NCI-H345 treated with DMSO at 0.1 percent for 48 hours (cell line): ENCODE results near the gene CNTNAP4.

Experiments
- DNase-seq: peaks from one replicate; lab custom pipeline; 2025; ENCODE audit not compliant: unreplicated experiment; lab: John Stamatoyannopoulos, UW

The CNTNAP4 gene

DNA sequence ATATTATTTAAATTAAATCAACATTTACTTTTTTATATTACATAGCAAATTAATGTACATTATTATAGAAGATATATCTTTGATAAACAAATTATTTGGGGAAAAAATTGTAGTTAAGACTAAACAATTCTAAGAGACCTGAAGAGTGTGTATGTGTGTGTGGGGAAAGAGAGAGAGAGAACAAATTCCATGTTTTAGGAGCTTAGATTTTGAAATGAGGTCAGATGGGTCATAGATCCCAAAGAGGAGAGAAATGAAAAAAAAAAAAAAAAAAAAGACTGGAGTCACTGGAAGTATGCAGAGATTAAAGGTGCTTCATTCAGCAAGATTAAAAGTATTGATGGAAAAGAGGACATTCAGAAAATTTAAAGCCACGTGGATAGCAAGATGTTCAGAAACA is 206.8 kb downstream of the CNTNAP4 start:
- no peak for DNase-seq

DNA sequence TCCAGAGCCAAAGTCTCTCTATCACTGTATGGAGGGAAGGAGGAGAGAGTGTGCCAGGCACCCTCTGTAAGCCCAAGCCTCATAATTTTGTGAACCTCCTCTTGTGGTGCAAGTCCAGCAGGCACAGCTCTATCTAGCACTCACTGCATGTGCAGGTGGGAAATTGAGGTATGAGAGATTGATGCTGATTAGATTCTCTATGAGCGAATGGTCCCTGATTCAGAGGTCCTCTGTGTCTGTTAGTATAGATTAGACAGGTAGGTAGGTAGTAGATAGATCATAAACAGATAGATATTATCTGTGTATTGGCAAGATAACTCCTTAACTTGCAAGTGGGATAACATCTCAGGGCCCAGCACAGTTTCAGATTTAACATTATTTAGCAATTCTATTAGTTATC is 209.5 kb downstream of the CNTNAP4 start:
- no peak for DNase-seq

DNA sequence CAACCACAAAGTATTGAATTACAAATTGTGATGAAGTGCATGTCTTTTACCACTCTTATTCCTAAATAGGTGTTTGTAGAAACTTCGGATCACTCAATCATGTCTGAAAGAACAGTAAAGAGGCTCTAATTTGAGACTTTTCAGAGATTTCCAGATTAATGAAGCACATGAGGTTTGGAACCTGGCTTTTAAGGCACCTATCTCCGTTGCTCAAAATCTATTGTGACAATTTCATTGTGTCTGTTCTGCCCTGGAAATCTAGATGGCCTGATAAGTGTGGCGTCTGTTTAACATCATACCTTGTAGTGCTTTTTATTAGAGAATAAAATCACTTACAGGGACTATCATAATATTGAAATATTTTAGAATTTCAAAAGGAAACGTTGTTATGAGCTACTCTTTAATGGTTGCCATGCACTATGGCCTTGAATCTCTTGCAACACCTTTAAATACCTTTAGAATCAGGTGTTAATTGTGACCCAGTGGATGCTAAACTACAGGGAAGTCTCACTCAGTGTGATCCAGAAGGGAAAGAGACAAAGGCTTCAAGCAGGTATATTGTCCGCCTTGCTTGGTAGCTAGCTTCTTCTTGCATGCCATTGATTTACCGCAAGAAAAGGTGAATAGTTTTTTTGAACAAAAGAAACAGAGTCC is 210.3 kb downstream of the CNTNAP4 start:
- no peak for DNase-seq

DNA sequence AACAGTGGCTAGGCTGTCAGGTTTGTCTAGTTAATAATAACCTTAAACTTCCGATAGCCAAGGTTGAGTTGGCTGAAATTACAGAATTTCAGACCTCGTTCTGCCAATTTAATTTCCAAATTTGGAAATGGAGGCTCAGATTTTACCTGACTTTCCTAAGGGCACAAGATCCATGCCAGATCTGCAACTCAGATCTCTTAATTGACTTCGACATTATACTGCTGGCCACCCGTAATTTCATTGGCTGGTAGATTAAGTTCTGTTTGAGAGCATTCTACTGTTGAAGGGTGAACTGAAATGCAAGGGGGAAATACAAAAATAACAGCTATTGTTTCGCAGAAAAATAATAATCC is 210.8 kb downstream of the CNTNAP4 start:
- DNase-seq = no peak

DNA sequence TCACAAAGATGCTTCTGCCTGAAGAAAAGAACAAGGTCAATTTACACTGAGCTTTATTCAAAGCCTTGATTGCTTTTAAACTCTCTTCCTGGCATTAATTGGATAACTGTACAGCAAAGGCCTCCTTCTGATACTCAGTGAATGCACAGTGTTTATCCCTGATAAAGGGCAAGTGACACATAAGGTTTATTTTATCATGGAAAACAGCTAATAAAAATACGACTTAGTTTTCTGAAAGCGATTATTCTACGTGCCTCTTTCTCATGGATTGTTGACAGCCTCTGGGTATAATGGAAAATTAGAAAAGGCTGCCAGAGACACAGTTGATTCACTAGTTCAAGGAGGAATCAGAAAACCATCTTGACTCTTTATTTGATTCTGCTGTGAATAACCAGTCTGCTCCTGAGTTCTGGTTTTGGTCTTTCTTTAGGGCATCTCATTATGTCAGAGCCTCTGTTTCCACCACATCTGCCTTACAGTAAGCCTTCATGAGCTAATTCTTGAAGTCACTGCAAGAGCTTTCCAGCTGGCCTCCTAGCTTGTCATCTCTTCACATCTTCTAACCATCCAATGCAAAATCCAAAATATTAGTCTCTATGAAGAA is 212.9 kb downstream of the CNTNAP4 start:
- DNase-seq = no peak

DNA sequence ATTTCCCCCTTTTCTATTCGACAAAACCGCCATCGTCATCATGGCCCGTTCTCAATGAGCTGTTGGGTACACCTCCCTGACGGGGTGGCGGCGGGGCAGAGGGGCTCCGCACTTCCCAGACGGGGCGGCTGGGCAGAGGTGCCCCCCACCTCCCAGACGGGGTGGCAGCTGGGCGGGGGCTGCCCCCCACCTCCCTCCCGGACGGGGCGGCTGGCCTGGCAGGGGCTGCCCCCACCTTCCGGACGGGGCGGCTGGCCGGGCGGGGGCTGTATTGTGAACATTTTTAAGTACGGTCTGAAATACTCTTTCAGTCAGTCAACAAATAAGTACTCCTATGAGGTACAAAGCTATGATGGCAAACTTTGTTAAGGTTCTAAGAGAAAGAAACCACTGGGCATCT is 222.8 kb downstream of the CNTNAP4 start:
- no peak for DNase-seq

DNA sequence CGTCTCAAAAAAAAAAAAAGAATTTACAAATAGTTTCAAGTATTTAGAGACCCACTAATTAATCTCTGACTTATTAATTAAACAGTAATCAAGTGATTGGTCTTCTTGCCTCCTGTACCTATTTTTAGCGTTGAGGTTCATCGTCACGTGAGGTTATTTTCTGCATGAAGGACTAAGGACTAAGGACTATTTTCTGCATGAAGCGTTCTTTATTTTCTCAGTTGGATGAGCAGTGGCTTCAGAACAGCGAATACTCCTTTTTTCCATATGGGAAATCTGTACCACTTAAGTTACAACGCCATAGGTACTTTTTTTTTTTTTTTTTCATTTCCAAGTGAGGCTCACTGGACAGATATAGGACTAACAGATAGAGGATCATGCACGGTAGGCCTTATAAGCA is 224.9 kb downstream of the CNTNAP4 start:
- DNase-seq = no peak

DNA sequence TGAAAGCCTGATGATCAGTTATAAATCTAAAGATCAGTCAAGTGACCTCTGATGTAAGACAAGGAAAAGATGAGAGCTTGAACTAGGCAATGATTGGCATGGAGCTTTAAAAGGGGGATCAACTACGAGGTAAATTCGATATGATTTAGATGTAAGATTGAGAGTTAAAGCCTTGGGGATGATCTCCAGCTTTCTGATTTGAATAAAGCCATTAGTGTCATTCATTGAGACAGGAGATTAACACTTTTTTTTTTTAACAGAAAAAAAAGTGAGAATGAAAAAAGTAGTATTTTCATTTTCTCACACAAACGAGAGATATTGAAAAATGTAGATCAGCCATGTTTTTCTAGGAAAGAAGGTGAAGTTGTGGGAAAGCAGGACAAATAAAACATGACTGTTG is 225.4 kb downstream of the CNTNAP4 start:
- no peak for DNase-seq

DNA sequence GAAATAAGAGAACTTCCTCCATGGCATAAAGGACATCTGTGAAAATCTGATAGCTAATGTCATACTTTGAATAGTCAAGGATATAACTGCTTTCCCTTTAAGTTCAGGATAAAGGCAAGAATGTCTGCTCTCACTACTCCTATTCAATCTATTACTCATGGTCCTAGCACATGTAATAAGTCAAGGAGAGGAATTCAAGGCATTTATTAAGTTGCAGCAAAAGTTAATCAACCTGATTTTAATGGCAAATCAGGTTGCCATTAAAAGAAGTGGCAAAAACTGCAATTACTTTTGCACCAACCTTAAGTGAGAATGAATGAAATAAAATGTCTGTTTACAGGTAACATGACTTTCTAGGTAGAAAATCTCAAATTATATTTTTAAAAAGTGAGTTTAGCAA is 225.9 kb downstream of the CNTNAP4 start:
- DNase-seq = no peak

DNA sequence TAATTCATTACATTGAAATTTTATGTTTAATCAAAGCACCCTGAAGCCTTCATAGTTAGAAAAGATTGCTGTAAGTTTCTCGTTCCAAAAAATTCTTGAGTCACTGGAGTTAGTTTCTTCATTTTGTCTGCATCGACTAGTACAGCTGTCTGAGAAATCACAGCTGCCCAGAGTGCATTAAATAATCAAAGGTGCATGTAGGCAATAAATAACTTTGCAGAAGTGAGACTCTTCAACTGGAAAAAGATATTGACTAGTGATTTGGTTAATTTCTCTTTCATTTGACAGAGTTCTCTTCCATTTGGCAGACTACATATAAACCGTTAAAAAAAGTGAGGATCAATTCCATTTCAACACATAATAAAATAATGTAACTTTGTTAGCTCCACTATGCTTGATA is 234.0 kb downstream of the CNTNAP4 start:
- DNase-seq = no peak

DNA sequence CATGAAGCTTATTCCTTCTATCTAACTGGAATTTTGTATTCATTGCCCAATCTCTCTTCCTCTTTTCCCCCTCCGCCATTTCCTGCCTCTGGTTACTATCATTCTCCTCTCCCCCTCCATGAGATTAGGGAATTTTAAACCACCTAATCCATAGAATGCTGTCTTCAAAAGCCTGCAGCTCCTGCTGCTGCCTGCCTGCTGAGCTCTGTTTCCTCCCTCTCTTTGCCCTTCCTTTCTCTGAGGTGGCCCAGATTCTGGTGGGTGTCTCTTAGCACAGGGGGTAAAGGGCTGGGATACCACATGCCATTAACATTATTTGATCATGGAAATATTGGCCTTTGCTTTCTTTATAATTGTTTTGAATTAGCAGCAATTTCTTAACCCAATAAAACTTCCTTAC is 241.6 kb downstream of the CNTNAP4 start:
- DNase-seq = no peak

DNA sequence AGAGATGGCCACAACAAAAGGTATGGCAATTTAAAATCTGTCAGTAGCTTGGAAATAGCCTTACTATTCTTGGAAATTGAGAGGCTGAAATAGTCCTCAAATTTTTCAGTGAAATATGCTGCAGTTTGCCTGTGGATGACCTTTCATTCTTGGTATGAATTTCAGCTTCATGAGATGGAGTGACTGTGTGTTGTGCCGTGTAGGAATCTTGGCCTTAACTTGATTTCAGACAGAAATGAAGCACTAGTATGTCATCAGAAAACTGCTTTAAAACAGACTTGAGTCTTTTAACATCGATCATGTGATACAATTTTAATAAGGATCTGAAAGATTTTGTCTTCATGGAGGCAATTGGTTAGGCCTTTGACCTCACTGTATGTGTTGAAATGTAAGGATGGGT is 247.2 kb downstream of the CNTNAP4 start:
- no peak for DNase-seq

DNA sequence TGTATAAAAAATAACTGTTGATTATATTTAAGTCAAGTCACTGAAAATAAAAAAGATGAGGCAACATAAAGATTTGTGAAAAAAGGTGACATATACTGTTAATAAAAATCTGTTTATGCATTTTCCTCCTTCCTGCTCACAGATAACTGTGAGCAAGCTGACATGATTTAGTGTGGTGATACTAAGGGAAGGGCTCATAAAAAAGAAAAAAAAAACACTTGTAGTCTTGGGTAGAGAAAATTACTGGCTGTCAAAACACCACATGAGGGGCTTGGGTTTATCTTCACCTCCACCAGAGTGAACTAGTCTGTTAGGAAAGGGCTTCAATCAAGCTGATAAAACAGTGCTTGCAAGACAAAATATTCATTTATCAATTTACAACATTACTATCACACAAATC is 247.6 kb downstream of the CNTNAP4 start:
- no peak for DNase-seq

DNA sequence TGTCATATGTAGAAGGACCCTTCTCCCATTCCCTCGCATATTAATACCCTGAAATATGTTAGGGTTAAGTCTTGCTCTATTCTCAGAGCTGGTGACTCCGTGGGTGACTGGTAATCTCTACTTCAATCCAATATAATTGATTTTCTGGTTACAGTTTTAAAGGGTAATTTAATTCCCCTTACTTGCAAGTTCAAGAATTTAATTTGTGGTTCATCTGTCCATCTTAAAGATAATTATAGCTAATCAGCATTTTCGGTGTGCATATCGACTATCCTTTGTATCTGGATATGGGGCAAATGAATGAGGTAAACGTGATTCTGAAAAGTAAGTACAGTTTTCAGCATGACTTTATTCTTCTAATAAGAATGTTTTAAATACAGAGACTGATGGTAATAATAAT is 250.0 kb downstream of the CNTNAP4 start:
- no peak for DNase-seq

DNA sequence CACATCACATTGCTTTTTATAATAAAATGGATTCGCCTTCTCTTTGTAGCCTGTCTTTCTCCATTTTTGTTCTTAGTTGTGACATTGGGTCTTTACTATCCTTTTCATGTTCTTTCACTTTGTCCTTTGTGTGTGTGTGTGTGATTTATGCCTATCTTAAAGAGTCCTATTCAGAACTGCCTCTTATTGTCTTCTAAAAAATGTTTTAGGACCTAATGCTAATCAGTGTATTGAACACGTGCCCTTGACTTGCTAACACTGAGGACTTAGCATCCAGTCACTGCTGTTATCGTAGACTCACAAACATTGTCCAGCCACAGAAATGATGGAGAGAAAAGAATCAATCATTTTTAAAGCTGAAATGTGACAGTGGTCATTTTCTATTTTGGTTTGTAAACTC is 251.9 kb downstream of the CNTNAP4 start:
- DNase-seq = no peak

DNA sequence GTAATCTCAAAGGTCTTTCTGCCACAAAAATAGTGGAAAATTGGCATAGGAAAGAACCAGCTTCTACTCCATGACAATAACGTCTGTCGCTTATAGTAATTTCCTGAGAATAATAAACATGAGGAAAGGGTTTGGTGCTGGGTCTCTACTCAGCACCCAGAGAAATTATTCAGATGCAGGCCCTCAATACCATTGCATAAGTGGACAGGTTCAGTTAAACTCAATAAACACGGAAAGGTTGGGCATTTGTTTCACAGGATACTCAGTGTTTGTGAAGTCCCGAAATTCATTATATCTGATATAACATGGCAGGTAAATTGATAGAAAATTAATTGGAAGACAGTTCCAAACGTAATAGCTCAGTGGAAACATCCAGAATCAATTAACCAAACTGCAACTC is 254.0 kb downstream of the CNTNAP4 start:
- no peak for DNase-seq

DNA sequence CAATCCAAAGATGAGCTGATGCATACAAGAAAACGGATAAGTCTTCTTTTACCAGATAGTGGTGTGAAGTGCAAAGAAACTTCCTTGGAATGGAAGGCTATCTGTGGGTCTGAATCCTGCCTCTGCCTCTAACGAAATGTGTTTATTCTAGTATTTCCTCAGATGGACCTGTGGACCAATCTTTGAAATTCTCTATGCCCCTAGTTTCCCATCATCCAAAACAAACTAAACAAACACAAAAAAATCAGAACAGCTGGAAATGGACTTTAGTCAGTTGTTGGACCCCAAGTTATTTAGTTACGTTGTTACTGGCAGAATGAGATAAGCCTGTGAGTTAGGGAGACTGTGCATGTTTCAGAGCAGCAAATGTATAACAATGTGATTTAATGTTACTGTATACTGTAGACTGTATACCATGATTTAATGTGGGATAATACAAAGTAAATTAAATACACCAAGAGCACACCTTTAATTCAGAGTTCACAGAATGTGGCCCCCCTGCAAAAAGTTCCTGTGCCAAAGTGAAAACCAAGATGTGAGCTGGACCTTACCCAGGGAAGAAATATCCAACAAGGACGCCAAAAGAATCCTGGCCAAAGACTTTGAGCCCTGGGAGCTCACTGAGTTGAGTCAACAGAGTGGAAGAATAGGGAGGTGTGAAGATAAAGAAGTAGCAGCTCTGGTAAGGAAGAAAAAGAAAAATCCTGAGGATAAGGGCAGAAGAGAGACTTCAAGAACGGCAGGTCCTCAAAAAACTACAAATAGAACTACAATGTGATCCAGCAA is 255.2 kb downstream of the CNTNAP4 start:
- no peak for DNase-seq

DNA sequence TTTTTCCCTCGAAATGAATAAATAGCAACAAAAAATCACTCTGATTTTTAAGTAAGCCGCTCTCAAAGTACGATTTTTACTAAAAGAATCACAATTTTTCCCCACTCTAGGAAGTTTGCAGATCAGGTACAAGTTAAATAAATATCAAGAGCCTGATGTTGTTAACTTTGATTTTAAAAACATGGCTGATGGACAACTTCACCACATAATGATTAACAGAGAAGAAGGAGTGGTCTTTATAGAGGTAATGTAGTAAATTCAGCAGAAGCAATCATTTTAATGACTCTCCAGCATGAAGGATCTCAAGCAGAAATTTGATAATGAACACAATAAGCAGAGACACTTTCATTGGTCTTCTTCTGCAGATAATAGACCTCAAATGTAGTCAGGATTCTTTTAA is 262.4 kb downstream of the CNTNAP4 start:
- DNase-seq = no peak

DNA sequence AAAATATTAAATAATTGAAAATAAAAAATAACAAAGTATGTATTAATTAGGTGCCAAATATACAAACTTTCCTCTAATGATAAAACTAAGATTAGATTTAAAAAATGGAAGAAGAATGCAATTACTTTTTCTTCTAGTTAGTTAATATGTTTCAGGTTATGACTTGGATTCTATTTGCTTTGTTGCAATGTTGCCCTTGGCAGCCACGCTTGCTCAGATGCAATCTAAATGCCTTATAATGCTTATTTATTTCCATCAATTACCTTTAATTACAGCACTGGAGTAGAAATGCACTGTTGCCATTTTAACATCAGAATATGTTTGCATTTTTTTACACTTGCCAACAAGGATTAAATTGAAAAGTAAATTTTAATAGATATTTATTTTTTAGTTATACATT is 263.9 kb downstream of the CNTNAP4 start:
- DNase-seq = no peak

DNA sequence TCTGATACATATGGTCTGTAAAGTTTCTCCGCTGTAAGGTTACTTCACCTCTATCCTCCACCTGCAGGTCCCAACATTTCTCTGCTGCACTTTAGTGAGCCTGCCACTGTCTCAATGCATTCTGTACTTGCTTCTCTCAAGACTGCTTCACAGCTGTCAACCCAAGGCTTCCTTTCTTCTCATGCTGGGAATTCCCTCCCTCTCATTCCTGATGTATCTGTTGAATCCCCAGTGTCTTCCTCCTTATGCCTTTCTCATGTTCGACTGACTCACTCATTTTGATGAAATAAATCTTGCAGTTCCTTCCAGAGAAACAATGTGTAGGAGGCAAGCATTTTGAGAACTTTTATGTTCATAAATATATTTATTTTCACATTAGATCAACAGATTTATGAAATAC is 288.3 kb downstream of the CNTNAP4 start:
- no peak for DNase-seq

DNA sequence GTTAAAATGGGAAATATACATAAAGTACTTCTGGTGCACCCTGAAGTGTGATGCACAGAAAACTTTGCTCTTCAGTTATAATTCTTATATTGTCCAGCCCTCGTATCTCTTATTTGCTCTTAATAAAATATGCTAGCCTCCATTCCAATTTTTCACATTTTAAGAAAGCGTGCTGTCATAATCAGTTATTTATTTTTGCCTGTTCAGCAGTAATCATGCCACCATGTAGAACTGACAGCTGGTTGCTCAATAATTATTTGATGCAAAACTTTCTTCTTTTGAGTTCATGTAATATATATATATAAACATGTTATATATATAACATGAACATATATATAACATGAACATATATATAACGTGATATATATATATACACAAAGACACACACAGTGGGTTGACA is 294.6 kb downstream of the CNTNAP4 start:
- DNase-seq = no peak

DNA sequence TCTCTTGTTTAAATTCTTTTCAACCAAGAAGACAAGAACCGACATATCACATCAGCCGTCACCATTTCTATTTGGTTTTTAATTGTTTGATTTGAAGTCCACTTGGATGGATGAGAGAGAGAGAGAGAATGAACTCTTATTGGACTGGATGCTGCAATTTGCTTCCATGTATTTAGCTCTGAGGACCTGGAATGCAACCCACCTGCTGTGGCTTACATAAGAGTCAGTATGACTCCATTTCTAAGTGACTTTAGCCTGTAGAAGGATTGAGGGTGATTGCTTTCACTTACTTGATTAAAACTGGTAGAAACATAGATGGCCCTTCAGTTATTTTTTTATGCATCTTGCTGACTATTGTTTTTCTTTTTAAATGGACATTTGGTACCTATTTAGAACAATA is 296.1 kb downstream of the CNTNAP4 start:
- no peak for DNase-seq

DNA sequence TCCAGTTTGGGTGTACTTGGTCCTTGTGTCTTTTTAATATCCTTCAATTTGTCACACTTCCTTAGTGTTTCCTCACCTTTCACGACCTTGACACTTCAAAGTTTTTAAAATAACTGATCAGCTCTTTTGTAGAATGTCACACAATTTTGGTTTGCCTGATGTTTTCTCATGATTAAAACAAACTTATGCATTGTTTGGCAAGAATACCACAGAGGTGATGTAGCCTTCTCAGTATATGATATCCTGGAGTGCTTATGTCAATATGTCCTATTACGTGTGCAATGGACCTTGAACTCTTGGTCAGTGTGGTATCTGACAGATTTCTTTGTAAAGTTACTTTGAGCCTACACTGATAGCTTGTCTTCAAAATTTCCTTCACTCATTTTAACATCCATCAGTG is 297.4 kb downstream of the CNTNAP4 start:
- no peak for DNase-seq
